H1 (cell line): ENCODE results near the gene TIE1. TPM values are rescaled to one million over a fixed set of nuclear protein-coding genes. Genes with fewer than 3 reads are reported as not detected.

ENCODE experiments used
- CTCF ChIA-PET: fragments of 300-600 bp; sonication (Branson Sonifier 250); formaldehyde crosslinking; loops from one replicate; lab custom pipeline; 2021; ENCODE audit not compliant: partially characterized antibody; lab: Charles Lee
- POLR2A ChIA-PET: fragments of 300-600 bp; sonication (Branson Sonifier 250); formaldehyde crosslinking; loops from one replicate; lab custom pipeline; 2021; ENCODE audit warnings: inconsistent platforms; ENCODE audit not compliant: partially characterized antibody; lab: Charles Lee
- DNase-seq, 2 experiments: peaks; one replicate each; pipeline versions ENCODE4 v3.0.0 to v3.0.0-alpha.2; 2010 to 2022; ENCODE audit warnings: low spot score in 2 of 2, low read depth in 1 of 2, mixed read lengths in 1 of 2
- FAIRE-seq: peaks from 2 replicates; lab custom pipeline; 2011; peaks lifted over from hg19 to GRCh38; lab: Jason Lieb, UNC
- H2AFZ ChIP-seq: 2 replicates; pipeline ENCODE4 v1.8.1; 2012; ENCODE audit warnings: low read length, inconsistent platforms
- H2AK5ac ChIP-seq: 2 replicates; pipeline ENCODE4 v1.6.1; 2013; ENCODE audit warnings: low read depth, low read length
- H2BK120ac ChIP-seq: replicated peaks from 2 replicates; pipeline ENCODE3; 2013; ENCODE audit warnings: low read depth, low read length, inconsistent platforms
- H2BK12ac ChIP-seq: 2 replicates; pipeline ENCODE4 v1.6.1; 2013; ENCODE audit warnings: low read depth, low read length
- H2BK15ac ChIP-seq: 2 replicates; pipeline ENCODE4 v1.6.1; 2013; ENCODE audit warnings: low read length
- H2BK20ac ChIP-seq: 2 replicates; pipeline ENCODE4 v1.6.1; 2013; ENCODE audit warnings: low read length
- H2BK5ac ChIP-seq: 2 replicates; pipeline ENCODE4 v1.6.1; 2013; ENCODE audit warnings: low read depth, low read length
- H3K14ac ChIP-seq: 2 replicates; pipeline ENCODE4 v1.6.1; 2013; ENCODE audit warnings: inconsistent platforms; ENCODE audit not compliant: insufficient read length
- H3K18ac ChIP-seq: 2 replicates; pipeline ENCODE4 v1.6.1; 2013; ENCODE audit warnings: low read length; ENCODE audit errors: extremely low read depth
- H3K23ac ChIP-seq: 2 replicates; pipeline ENCODE4 v1.6.1; 2013; ENCODE audit warnings: inconsistent platforms; ENCODE audit not compliant: insufficient read length
- H3K23me2 ChIP-seq: 2 replicates; pipeline ENCODE4 v1.6.1; 2013; ENCODE audit warnings: low read depth, low read length
- H3K27ac ChIP-seq: 2 replicates; pipeline ENCODE4 v1.6.1; 2011; ENCODE audit warnings: low read depth, low read length, inconsistent platforms
- H3K27me3 ChIP-seq, 4 experiments: replicated peaks in 1 of 4; 1 replicate in 1 of 4; 2 replicates in 3 of 4; pipeline versions ENCODE4 v1.6.1 to v1.8.1; 2011 to 2013; ENCODE audit warnings: low read length in 3 of 4, mild to moderate bottlenecking in 3 of 4, inconsistent platforms in 2 of 4, mixed read lengths in 2 of 4, moderate library complexity in 1 of 4; ENCODE audit not compliant: control insufficient read depth in 3 of 4, insufficient read depth in 3 of 4; ENCODE audit errors: extremely low read depth in 1 of 4
- H3K36me3 ChIP-seq, 4 experiments: 2 replicates each; pipeline versions ENCODE4 v1.6.1 to v1.8.1; 2011 to 2013; ENCODE audit warnings: mild to moderate bottlenecking in 4 of 4, low read length in 3 of 4, moderate library complexity in 2 of 4, control low read depth in 1 of 4, inconsistent platforms in 1 of 4; ENCODE audit not compliant: insufficient read depth in 4 of 4, control insufficient read depth in 2 of 4
- H3K4ac ChIP-seq: replicated peaks from 2 replicates; pipeline ENCODE3; 2013; ENCODE audit warnings: low read length, low read depth, mixed read lengths, inconsistent platforms; ENCODE audit not compliant: insufficient read length
- H3K4me1 ChIP-seq, 4 experiments: replicated peaks in 1 of 4; 1 replicate in 1 of 4; 2 replicates in 3 of 4; pipeline versions ENCODE4 v1.6.1 to v1.8.1; 2011 to 2013; ENCODE audit warnings: low read length in 3 of 4, inconsistent platforms in 2 of 4, mixed read lengths in 1 of 4; ENCODE audit not compliant: insufficient read depth in 4 of 4, control insufficient read depth in 3 of 4
- H3K4me2 ChIP-seq, 2 experiments: 2 replicates each; pipeline versions ENCODE4 v1.6.1 to v1.8.1; 2011 to 2013; ENCODE audit warnings: low read depth in 2 of 2, low read length in 2 of 2, control low read depth in 1 of 2, inconsistent platforms in 1 of 2, mild to moderate bottlenecking in 1 of 2; ENCODE audit not compliant: insufficient read depth in 1 of 2
- H3K4me3 ChIP-seq, 4 experiments: fragments of 200-600, 300-600 bp in 1 of 4; sonication (generic), shearing (Covaris generic), sonication (Bioruptor Twin) in 1 of 4; 2 replicates each; pipeline versions ENCODE4 v1.5.1 to v1.8.1; 2011 to 2016; ENCODE audit warnings: low read length in 4 of 4, low read depth in 3 of 4, control low read depth in 2 of 4, inconsistent platforms in 2 of 4, mild to moderate bottlenecking in 2 of 4, mixed read lengths in 1 of 4, moderate library complexity in 1 of 4; ENCODE audit not compliant: insufficient read depth in 2 of 4; ENCODE audit errors: extremely low read depth in 1 of 4
- H3K56ac ChIP-seq: replicated peaks from 2 replicates; pipeline ENCODE3; 2013; ENCODE audit warnings: low read depth, mild to moderate bottlenecking, mixed read lengths, low read length, inconsistent platforms; ENCODE audit not compliant: insufficient read length
- H3K79me1 ChIP-seq: 2 replicates; pipeline ENCODE4 v1.6.1; 2013; ENCODE audit warnings: low read depth, low read length, control low read depth
- H3K79me2 ChIP-seq, 2 experiments: 2 replicates each; pipeline versions ENCODE4 v1.6.1 to v1.8.1; 2012 to 2013; ENCODE audit warnings: low read length in 2 of 2, mild to moderate bottlenecking in 2 of 2, inconsistent platforms in 1 of 2; ENCODE audit not compliant: insufficient read depth in 2 of 2, control insufficient read depth in 1 of 2
- H3K9ac ChIP-seq, 4 experiments: replicated peaks in 1 of 4; 1 replicate in 1 of 4; 2 replicates in 3 of 4; pipeline versions ENCODE4 v1.6.1 to v1.8.1; 2011 to 2013; ENCODE audit warnings: low read depth in 3 of 4, low read length in 3 of 4, control low read depth in 2 of 4, mild to moderate bottlenecking in 2 of 4, moderate library complexity in 2 of 4, inconsistent platforms in 1 of 4; ENCODE audit errors: extremely low read depth in 1 of 4
- H3K9me3 ChIP-seq, 2 experiments: 2 replicates each; pipeline versions ENCODE4 v1.6.1 to v1.8.1; 2012 to 2013; ENCODE audit warnings: mild to moderate bottlenecking in 2 of 2, moderate library complexity in 2 of 2, control low read depth in 1 of 2, inconsistent platforms in 1 of 2, low read depth in 1 of 2, low read length in 1 of 2, mixed read lengths in 1 of 2; ENCODE audit not compliant: insufficient read depth in 2 of 2
- H4K20me1 ChIP-seq, 2 experiments: replicated peaks in 1 of 2; 2 replicates each; pipeline versions ENCODE3 to v1.8.1; 2011 to 2013; ENCODE audit warnings: inconsistent platforms in 2 of 2, low read length in 2 of 2, mild to moderate bottlenecking in 1 of 2; ENCODE audit not compliant: insufficient read depth in 2 of 2, control insufficient read depth in 1 of 2
- H4K5ac ChIP-seq: 2 replicates; pipeline ENCODE4 v1.6.1; 2013; ENCODE audit warnings: low read length, low read depth, mixed read lengths, inconsistent platforms; ENCODE audit not compliant: insufficient read length
- H4K8ac ChIP-seq: 2 replicates; pipeline ENCODE4 v1.8.0; 2013; ENCODE audit warnings: mild to moderate bottlenecking, moderate library complexity, low read length, inconsistent platforms; ENCODE audit not compliant: insufficient read depth; ENCODE audit errors: extremely low read depth
- H4K91ac ChIP-seq: replicated peaks from 2 replicates; pipeline ENCODE3; 2013; ENCODE audit warnings: low read length, mixed read lengths, inconsistent platforms; ENCODE audit not compliant: insufficient read length
- CREB1 ChIP-seq: IDR thresholded peaks from 2 replicates; pipeline ENCODE4 v1.6.1; 2012; ENCODE audit warnings: inconsistent platforms
- GABPA ChIP-seq: IDR thresholded peaks from 2 replicates; pipeline ENCODE4 v1.6.1; 2011; ENCODE audit warnings: mild to moderate bottlenecking, low read length, moderate library complexity, borderline replicate concordance; ENCODE audit not compliant: insufficient read depth
- RBBP5 ChIP-seq: IDR thresholded peaks from 2 replicates; pipeline ENCODE4 v1.7.1; 2012; ENCODE audit warnings: low read depth, mild to moderate bottlenecking, inconsistent platforms, low read length, moderate library complexity, borderline replicate concordance
- WGBS, 2 experiments: shearing (Covaris generic) in 1 of 2; methylation state at CpG; one replicate each; pipeline versions ENCODE4 v1.1.6 to v1.1.7; 2013 to 2015; ENCODE audit warnings: low lambda C conversion rate in 2 of 2, mixed read lengths in 2 of 2, inconsistent platforms in 1 of 2, low coverage in 1 of 2, missing lambda C conversion rate in 1 of 2; ENCODE audit not compliant: insufficient replicate concordance in 2 of 2, insufficient coverage in 1 of 2, insufficient read length in 1 of 2; ENCODE audit errors: extremely low coverage in 1 of 2, missing lambda C conversion rate in 1 of 2; 5-methylcytosine and 5-hydroxymethylcytosine counted together
- polyA plus RNA-seq, 7 experiments: library from polyadenylated mRNA; depleted of rRNA in 3 of 7; stranded (reverse) in 5 of 7; unstranded in 2 of 7; fragments of >200 nt in 5 of 7; fragments of 200-250 nt in 2 of 7; gene quantifications; 1 replicate in 5 of 7; 2 replicates in 1 of 7; 4 replicates in 1 of 7; pipeline versions ENCODE4 v1.2.1 to v1.2.3, GENCODE V29; 2011 to 2013; ENCODE audit warnings: missing spikeins in 2 of 7, mixed read lengths in 2 of 7
- total RNA-seq: library from RNA; stranded (reverse); fragmentation: NEBNext Ultra II Directional; extraction: Animal tissue kit (Norgen Biotek cat#: 25700); gene quantifications from 2 replicates; pipeline ENCODE4 v1.2.1, GENCODE V29; 2021

The TIE1 gene
- total and polyA plus RNA-seq, 2 of the 8 experiments (the other 6 are each of a cell fraction or from before 2014, with no cell fraction given): 0.74 to 2.2 TPM

DNA sequence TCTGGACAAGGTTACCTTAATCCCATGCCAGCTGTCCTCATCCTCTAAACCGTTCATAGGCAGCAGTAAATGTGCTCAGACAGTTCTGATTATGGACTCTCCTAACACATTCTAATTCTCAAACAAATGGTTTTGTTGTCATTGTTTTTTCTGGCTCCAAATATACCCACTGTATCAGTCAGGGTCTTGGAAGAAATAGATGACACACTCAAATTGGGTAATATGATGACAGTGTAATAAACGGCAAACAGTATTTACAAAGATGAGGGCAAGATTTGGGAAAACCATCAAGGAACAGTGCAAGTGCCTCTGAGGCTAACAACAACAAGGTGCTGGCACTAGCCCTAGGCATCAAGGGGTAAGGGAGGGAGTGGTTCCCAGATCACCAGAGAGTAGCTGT, 53.7 kb downstream of the TIE1 start:
- peaks cover 0 to 4% of the 10 kb centered on the region in 2 experiments; a peak in 3 of 4 replicates for H3K79me2 ChIP-seq
- no peaks in the 10 kb centered on the region for H3K27me3 ChIP-seq
- no peak overlapping the region for H4K91ac ChIP-seq
- H4K20me1 ChIP-seq: peaks cover 0 to under 1% of the 10 kb centered on the region in 2 experiments
- no peak overlapping the region for H2BK5ac ChIP-seq
- DNase-seq (no peak), FAIRE-seq (no peak)
- H2BK15ac ChIP-seq: no peak overlapping the region
- CTCF ChIA-PET: interaction anchor here (0.9 to 1.5 kb wide), 5 partner anchors 14 to 120 kb away, joined by 3 to 6 read pairs (median 4); partner anchors contain the start of gene ELOVL1
- H2BK20ac ChIP-seq: no peak overlapping the region
- WGBS, 2 experiments: 86% methylated on average over 2 of the region's 2 CpGs; no CpG with 5 or more reads in 1 of the 2 experiments
- H3K14ac ChIP-seq: no peak overlapping the region
- H2BK12ac ChIP-seq: no peak overlapping the region
- peaks cover 7% of the 10 kb centered on the region for H3K23me2 ChIP-seq
- H3K36me3 ChIP-seq: no peaks in the 10 kb centered on the region; a peak in 1 of 8 replicates
- H2BK120ac ChIP-seq: no peak overlapping the region
- H3K23ac ChIP-seq: no peak overlapping the region
- POLR2A ChIA-PET: interaction anchor here (1.9 kb wide), 1 partner anchor 12 kb away, joined by 5 read pairs; no protein-coding TSS in a partner anchor
- H3K4ac ChIP-seq: no peak overlapping the region
- H3K79me1 ChIP-seq: no peaks in the 10 kb centered on the region
- no peak overlapping the region for H4K8ac ChIP-seq
- H2AFZ ChIP-seq: no peak overlapping the region
- H3K18ac ChIP-seq: no peak overlapping the region
- no peak overlapping the region for H3K9ac ChIP-seq
- no peak overlapping the region for H3K56ac ChIP-seq
- no peaks in the 10 kb centered on the region for H3K9me3 ChIP-seq
- H2AK5ac ChIP-seq: no peak overlapping the region
- no peak overlapping the region for H3K27ac ChIP-seq
- no peak overlapping the region for H3K4me2 ChIP-seq
- peaks cover 4 to 9% (median 6%) of the 10 kb centered on the region in 4 experiments; a peak in 6 of 7 replicates for H3K4me1 ChIP-seq
- H3K4me3 ChIP-seq: no peak overlapping the region
- H4K5ac ChIP-seq: no peak overlapping the region
- TF ChIP-seq RBBP5 (no peak), CREB1 (no peak), GABPA (no peak)
